Measurements from ENCODE around the gene PPARA. TPM values are rescaled to one million over a fixed set of nuclear protein-coding genes. Genes with fewer than 3 reads are reported as not detected.

Gene PPARA
- total RNA-seq, 1 donor from 2014 or later = 23.0 TPM

GRCh38 chr22:46145896-46146295 is 4.4 kb upstream of the PPARA start:
- CTCF ChIA-PET = no interaction called here
- Mint-ChIP-seq H3K27ac (no peak overlapping the region), H3K36me3 (ENCODE audit: low read depth) (no peaks in the 10 kb centered on the region), H3K4me1 (peaks cover 19% of the 10 kb centered on the region), H3K9me3 (no peaks in the 10 kb centered on the region), H3K27me3 (no peaks in the 10 kb centered on the region), H3K4me3 (no peak overlapping the region)
- intact Hi-C loops (cut with micrococcal nuclease) = no loop called here
- no peak for DNase-seq
- POLR2A ChIA-PET = no interaction called here
- ATAC-seq (ENCODE audit: low read depth) = no peak
- TF ChIP-seq CTCF (IDR thresholded peaks at IDR 0.05) = no peak

DNA sequence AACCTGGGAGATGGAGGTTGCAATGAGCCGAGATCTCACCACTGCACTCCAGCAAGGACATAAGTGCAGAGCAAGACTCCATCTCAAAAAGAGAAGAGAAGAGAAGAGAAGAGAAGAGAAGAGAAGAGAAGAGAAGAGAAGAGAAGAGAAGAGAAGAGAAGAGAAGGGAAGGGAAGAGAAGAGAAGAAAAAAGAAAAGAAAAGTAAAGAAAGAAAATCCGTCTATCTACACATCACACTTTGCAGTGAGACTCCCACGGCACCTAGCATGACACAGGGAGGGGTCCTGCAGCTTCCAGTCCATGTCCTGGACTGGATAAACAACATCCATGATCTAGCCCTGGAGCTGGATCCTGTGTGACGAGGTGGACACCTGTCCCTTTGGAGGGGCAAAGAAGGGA is 4.0 kb upstream of the PPARA start:
- Mint-ChIP-seq H3K27me3 (no peaks in the 10 kb centered on the region), H3K36me3 (ENCODE audit: low read depth) (no peaks in the 10 kb centered on the region), H3K9me3 (no peaks in the 10 kb centered on the region), H3K4me1 (peaks cover 15% of the 10 kb centered on the region), H3K27ac (no peak overlapping the region), H3K4me3 (no peak overlapping the region)
- no peak for TF ChIP-seq CTCF (IDR thresholded peaks at IDR 0.05)
- ATAC-seq (ENCODE audit: low read depth) = no peak
- ChIA-PET POLR2A (no interaction called here), CTCF (no interaction called here)
- DNase-seq = no peak
- intact Hi-C loops (cut with micrococcal nuclease) = no loop called here

DNA sequence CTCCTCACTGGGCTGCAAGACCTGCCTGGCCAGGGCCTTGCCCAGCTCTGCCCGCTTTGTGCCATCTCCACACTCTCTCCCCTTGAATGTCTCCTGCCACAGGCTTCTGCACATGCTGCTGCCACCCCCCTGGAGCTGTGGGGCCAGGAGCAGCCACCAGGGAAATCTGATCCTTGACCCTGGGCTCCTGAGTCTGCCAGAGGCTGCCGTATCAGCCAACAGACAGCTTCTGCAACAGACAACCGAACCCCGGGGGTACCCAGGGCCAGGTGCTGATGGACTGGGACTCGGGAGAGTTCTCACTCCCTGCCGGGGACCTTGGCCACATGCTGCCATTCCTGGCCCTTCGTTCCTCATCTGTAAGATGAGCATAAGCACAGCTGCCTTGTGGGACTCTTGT is 3.3 kb upstream of the PPARA start:
- TF ChIP-seq CTCF (IDR thresholded peaks at IDR 0.05) = no peak
- DNase-seq = no peak
- Mint-ChIP-seq H3K36me3 (ENCODE audit: low read depth) (peaks cover 2% of the 10 kb centered on the region), H3K4me3 (no peak overlapping the region), H3K27me3 (no peaks in the 10 kb centered on the region), H3K4me1 (peaks cover 16% of the 10 kb centered on the region), H3K27ac (no peak overlapping the region), H3K9me3 (no peaks in the 10 kb centered on the region)
- no peak for ATAC-seq (ENCODE audit: low read depth)
- intact Hi-C loops (cut with micrococcal nuclease) = no loop called here
- CTCF ChIA-PET = no interaction called here
- POLR2A ChIA-PET = no interaction called here

GRCh38 chr22:46147471-46148267 is 2.7 kb upstream of the PPARA start:
- H3K9me3 Mint-ChIP-seq = no peaks in the 10 kb centered on the region
- peaks cover 21% of the 10 kb centered on the region for H3K4me1 Mint-ChIP-seq
- H3K27ac Mint-ChIP-seq = no peak overlapping the region
- H3K27me3 Mint-ChIP-seq = no peaks in the 10 kb centered on the region
- no peak for TF ChIP-seq CTCF (IDR thresholded peaks at IDR 0.05)
- CTCF ChIA-PET = no interaction called here
- no peak for ATAC-seq (ENCODE audit: low read depth)
- intact Hi-C loops (cut with micrococcal nuclease) = no loop called here
- no peak overlapping the region for H3K4me3 Mint-ChIP-seq
- POLR2A ChIA-PET = interaction anchor here (0.5 kb wide), 1 partner anchor 757 kb away, joined by 4 read pairs; no protein-coding TSS in a partner anchor
- DNase-seq = no peak
- peaks cover 5% of the 10 kb centered on the region for H3K36me3 Mint-ChIP-seq (ENCODE audit: low read depth)

DNA sequence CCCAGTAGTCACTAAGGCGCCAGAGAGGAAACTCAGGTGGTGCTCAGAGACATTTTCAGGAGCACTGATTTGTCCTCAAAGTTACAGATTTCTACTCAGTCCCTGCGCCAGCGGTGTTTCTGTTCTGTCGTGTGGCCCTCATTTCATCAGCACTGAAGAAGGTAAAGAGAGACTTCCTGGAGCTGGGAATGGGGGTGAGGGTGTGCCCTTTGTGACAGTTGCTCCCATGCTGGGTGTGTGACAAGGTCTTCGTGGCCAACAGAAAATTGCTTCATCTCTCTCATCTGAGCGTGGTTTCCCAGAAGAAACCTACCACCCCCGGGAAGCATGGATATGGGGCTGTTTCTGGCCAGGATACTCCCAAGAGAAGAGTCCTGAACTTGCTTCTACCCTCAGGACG is 2.0 kb upstream of the PPARA start:
- Mint-ChIP-seq H3K4me1 (peaks cover 21% of the 10 kb centered on the region), H3K4me3 (no peak overlapping the region), H3K36me3 (ENCODE audit: low read depth) (peaks cover 5% of the 10 kb centered on the region), H3K27me3 (no peaks in the 10 kb centered on the region), H3K27ac (no peak overlapping the region), H3K9me3 (no peaks in the 10 kb centered on the region)
- POLR2A ChIA-PET = no interaction called here
- DNase-seq (no peak), ATAC-seq (ENCODE audit: low read depth) (no peak)
- intact Hi-C loops (cut with micrococcal nuclease) = no loop called here
- CTCF ChIA-PET = no interaction called here
- TF ChIP-seq CTCF (IDR thresholded peaks at IDR 0.05) = no peak

All from activated B cell treated with CpG ODN at 0.5 μM for 24 hours (primary cell).